GM11168 (cell line): ENCODE measurements around the gene ZNF185.

ENCODE experiments used
- in situ Hi-C: fragments of 300-500 bp; cut with MboI; formaldehyde crosslinking; loops from one replicate; pipeline ENCODE4 v1.12.0; 2022; ENCODE audit warnings: low sequenced_read_pairs; ENCODE audit not compliant: unreplicated experiment

ZNF185 gene

GRCh38 chrX:152913910-152914309 lies 16.0 kb downstream of the ZNF185 start:
- in situ Hi-C loops = no loop called here

- in situ Hi-C loops = no loop called here
Observed at GRCh38 chrX:152915541-152916241, 17.8 kb downstream of the ZNF185 start.

DNA sequence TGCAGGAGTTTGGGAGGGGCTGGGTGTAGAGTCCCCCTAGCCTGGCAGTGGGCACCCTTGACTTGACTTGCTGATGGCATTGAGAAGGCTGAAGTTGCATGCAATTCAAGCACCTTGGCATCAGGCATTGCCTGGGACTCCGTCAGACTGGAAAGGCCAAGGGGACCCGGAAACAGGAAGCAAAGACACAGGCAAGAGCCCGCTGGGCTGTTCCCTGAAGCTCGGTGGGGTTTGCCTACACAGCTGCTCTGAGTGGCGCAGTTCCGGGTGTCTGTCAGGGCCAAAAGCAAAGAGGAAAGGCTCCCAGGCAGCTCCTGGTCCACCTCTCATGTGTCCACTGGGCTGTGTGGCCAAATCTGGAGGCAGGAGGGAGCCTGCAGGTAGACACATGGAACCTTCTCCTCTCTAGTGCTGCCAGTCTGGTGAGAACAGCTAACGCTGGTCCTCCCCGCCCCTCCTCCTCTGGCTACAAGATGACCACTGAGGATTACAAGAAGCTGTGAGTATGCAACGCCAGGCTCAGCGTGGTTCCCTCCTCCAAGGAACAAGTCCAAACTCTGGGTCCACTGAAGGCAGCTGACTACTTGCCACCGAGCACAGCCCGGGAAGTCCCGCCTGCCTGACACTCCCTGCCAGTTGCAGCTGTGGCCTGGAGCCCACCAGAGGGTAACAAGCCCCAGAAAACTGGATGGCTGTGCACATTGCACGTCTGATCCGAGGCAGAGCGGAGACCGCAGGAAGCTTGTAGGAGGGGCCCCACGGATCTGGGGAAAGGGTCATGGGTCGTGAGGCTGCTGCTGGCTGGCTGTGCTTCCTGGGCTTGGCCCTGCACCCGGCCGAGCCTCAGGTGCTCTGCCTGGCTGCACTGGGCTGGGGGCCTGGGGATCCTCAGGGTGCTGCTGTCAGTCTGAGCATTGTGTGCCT lies 20.1 kb downstream of the ZNF185 start:
- in situ Hi-C loops = no loop called here

GRCh38 chrX:152918707-152919106 lies 20.8 kb downstream of the ZNF185 start:
- in situ Hi-C loops = no loop called here

GRCh38 chrX:152923599-152923998 lies 25.7 kb downstream of the ZNF185 start:
- in situ Hi-C loops = no loop called here

DNA sequence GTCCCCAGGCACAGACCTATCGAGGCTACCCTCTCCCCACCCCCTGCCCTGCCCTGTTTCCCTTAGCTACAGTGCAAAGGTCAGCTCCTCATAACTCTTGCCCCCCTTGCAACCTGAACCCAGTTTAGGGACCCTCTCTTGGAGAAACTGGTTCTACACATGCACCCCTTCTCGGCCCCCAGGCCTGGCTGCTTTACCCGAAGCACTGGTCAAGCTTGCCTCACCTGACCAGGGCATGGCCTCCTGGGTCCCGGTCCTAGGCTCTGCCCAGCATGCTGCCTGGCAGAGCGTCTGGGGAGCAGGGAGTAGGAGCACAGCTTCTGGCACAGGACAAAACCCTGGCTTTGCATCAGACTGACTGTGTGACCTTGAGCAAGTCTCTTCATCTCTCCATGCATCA lies 28.0 kb downstream of the ZNF185 start:
- in situ Hi-C loops = no loop called here

DNA sequence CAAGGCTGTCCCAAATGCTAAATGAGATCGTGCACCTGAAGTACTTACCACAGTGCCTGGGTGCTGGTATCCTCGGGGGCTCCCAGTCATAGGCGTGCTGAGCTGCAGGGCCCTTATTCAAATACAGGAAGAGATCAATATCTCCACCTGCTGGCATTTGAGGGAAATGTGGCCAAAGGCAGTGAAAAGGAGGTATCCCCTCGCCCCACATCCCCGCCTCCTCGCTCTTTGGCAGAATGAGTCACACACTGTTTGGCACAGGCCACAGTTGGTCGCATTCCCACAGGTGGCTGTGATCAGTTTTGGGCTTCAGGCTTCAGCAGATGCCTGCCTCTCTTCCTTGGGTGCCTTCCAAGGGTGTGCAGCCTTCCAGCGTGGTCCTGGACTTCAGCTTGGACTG lies 28.4 kb downstream of the ZNF185 start:
- in situ Hi-C loops = no loop called here

GRCh38 chrX:152926923-152927322 lies 29.1 kb downstream of the ZNF185 start:
- in situ Hi-C loops = no loop called here

DNA sequence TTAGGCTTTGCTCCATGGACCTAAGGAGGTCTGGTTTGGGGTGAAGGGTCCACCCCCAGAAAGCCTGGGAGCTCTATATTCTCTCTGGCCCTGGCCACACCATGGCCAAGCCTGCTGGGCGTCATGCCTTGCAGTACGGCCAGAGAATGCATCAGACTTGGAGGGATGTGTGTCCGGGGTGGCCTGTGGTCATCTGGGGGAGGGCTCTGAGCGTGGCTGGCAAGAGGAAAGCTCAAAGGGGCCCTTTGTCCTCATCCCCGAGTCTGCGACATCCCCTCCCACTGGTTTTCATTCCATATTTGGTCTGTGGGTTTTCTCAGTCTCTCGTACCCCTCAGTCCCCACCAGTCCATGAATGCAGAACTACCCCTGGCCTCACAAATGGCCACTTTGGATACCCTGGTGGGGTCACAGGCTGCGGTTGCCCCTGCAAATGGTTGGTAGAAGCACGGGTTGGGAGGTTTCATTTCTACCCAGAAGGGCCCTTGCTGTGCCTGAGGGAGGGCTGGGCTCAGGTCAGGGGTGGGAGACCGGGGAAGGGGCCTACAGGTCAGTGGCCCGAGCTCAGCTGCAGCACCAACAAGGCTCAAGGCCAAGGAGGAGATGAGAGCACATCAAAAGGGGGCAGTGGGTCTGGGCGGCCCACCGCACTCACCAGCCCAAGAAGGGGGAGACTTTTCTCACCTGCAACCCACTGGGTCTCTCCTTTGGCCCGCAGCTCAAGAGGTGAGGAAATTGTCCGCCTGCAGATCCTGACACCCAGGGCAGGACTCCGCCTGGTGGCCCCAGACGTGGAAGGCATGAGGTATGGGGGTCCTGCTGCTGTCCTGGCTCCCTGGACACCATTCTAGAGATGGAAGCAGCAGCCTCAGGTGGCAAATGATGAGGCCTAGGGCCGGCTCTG lies 30.2 kb downstream of the ZNF185 start:
- in situ Hi-C loops = no loop called here

DNA sequence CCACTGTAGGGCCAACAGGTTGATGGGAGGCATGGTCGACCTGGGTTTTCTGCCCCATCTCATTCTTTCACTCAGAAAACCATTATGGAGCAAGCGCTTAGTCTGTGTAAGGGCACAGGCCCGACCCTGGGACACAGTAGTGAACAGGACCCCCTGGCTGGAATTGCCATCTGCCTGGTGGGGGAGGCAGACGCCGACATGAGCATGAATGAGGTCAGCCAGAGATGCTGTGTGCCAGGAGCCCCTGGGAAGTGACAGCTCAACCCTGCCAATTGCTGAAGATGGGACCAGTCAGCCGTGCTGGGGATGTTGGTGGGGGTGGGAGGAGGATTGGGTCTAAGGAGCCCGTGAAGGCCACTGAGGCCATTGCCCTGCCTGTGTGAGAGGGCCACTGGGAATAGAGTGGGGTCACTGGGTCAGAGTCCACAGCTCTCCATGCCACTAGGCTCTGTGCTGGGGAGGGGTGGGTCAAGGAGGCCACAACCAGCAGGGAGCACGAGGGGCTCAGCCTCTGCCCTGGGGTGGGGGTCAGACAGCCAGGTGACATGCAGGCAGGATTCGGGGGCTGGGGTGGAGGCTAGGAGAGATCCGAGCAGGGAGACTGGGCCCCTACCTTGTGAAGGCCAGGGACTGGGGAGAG lies 31.0 kb downstream of the ZNF185 start:
- in situ Hi-C loops = no loop called here

- in situ Hi-C loops = no loop called here
Observed at GRCh38 chrX:152929898-152930297, 32.0 kb downstream of the ZNF185 start.

- in situ Hi-C loops = no loop called here
Observed at GRCh38 chrX:152930516-152930915, 32.6 kb downstream of the ZNF185 start.

DNA sequence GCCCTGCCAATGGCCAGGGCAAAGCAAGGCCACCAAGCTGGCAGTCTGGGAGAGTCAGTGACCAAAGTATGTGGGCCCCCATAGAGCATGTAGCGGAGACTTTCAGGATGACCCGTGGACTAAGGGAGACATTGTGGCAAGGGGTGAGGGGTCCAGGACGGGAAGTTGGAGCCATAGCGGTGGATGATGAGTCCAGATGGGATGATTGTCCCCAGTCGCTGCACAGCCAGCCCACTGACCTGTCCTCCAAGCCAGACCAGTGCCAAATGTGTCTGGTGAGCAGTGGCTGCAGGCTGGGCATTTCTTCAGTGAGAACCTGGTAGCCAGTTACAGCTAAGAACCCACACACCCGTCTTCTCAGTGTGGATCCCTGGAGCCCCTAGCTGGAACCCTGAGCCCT lies 34.3 kb downstream of the ZNF185 start:
- in situ Hi-C loops = no loop called here

DNA sequence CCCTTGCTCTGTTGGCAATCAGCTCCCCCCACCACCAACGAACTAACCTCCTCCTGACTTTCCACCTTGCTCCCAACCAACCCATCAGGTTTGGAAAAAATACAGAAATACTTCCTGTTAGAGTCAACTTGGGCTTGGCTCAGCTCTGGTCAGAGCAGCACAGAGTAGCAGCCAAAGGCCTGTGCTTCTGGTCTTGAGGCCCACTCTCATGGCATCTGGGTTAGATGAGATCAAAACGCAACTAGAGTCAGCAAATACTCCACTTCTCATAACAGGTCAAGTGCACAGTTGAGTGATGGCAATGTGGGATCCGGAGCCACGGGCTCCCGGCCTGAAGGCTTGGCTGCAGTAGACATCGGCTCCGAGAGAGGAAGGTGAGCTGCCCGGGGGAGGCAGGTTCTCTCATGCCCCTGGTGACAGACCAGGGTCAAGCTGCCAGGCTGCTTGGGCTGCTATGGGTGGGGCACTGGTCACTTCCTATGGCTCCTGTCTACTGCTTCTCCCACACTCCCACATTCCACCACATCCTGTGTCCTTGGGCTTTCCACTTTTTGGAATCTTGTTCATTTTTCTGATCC lies 34.8 kb downstream of the ZNF185 start:
- in situ Hi-C loops = no loop called here

DNA sequence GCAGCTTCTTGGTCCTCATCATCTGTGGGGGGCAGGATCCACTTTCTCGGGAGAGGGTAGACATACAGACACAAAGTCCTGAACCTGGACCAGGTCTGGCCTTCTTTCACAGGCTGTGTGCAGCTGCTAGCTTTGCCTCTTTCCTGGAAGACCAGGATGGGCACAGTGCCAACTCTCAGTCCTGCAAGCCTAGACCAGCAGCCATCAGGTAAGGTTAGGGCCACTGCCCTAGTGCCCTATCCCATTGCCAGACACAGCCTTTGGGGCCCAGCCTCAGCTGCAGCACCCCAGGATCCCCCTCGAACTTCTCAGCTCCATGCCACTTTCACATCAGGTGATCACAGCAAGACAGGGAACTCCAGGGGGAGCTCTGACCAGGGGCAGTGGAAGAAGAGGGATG lies 38.4 kb downstream of the ZNF185 start:
- in situ Hi-C loops = no loop called here

GRCh38 chrX:152937236-152937635 lies 39.4 kb downstream of the ZNF185 start:
- in situ Hi-C loops = no loop called here

DNA sequence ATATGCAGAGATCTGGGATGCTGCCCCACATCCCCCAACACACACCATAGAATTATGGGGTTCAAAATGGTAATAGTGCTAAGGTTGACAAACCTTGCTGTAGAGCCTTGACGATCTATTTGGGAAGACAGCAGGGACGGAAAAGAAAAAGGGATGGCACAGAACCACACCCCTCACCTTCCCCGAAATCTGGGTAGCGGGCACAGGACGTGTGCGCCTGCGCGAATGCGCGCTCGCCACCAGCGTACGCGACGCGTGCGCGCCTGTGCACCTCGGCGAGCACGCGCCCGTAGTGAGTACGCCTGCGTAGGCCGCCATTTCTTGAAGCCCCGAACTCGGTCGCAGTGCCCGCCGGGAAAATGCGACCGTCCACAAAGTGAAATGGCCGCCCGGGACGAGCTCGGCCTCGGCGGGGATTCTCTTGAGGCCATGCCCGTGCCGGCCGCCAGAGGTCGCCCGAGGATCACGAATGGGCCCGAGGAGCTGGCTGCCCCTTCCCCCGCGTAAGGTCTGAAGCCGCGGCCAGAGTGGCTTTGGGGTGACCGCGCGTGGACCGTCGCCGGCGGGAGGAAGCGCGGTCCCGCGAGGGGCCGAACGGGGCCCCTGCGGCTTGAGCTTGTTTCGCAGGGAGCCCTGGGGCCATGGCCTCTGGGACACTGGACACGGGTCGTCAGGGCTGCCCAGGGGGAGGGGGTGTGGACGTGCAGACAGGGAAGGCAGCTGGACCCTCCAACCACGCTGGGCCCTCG lies 43.6 kb downstream of the ZNF185 start:
- in situ Hi-C loops = no loop called here

DNA sequence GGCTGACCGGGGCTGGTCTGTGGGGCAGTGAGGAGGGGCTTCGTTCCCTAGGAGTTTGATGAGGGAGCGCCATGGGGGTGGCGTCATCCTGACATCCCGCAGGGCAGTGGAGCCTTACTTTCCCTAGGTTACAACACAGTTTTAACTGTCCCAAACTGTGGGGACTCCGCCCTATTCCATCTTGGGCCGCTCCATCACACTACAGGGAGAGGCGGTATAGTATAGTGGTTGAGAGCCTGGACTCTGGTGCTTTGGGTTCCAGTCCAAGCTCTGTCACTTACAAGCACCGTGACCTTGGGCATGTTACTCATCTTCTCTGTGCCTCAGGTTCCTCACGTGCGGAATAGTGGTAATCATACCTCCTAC lies 44.2 kb downstream of the ZNF185 start:
- in situ Hi-C loops = no loop called here

GRCh38 chrX:152943826-152944225 lies 46.0 kb downstream of the ZNF185 start:
- in situ Hi-C loops = no loop called here
